Omental fat pad (tissue), 4 donors: Measurements from ENCODE around the gene IQCN. TPM values are rescaled to one million over a fixed set of nuclear protein-coding genes. Genes with fewer than 3 reads are reported as not detected.

ENCODE experiments used
- ATAC-seq: fragments of 150-250 bp; one replicate; pipeline ENCODE4 v1.9.1; 2016; ENCODE audit warnings: mild to moderate bottlenecking, moderate library complexity; ENCODE audit not compliant: low FRiP score
- DNase-seq: peaks from one replicate; pipeline ENCODE4 v3.0.0-alpha.2; 2019; ENCODE audit warnings: low spot score
- CTCF ChIP-seq, 3 donors: fragments of 450-650 bp; IDR thresholded peaks; one replicate each; pipeline ENCODE4 v1.5.1; 2016 to 2017; ENCODE audit warnings: antibody characterized with exemption in 3 of 3, mild to moderate bottlenecking in 3 of 3, moderate library complexity in 2 of 3
- total RNA-seq, 4 donors: library from RNA; depleted of rRNA; stranded (reverse); fragments of >200 nt; gene quantifications; one replicate each; pipeline ENCODE4 v1.1.0, GENCODE V29; 2016

IQCN gene
- total RNA-seq, 4 donors from 2014 or later: 1.7 to 15.9 (median 7.4) TPM

GRCh38 chr19:18292462-18292809, 18.2 kb upstream of the IQCN start:
- DNase-seq: no peak
- peak; percentile 5 for ATAC-seq
- TF ChIP-seq CTCF (IDR thresholded peaks at IDR 0.05): no peak

- no peak for TF ChIP-seq CTCF (IDR thresholded peaks at IDR 0.05)
- peak; percentile 72 for ATAC-seq
- no peak for DNase-seq
These were observed 17.6 kb upstream of the IQCN start for GRCh38 chr19:18291590-18292461.

GRCh38 chr19:18291019-18291524, 16.8 kb upstream of the IQCN start:
- DNase-seq: no peak
- ATAC-seq: no peak
- TF ChIP-seq CTCF (IDR thresholded peaks at IDR 0.05): no peak

GRCh38 chr19:18290302-18291018, 16.2 kb upstream of the IQCN start:
- ATAC-seq (no peak), DNase-seq (no peak)
- no peak for TF ChIP-seq CTCF (IDR thresholded peaks at IDR 0.05)

GRCh38 chr19:18289471-18290301, 15.4 kb upstream of the IQCN start:
- ATAC-seq: no peak
- no peak for TF ChIP-seq CTCF (IDR thresholded peaks at IDR 0.05)
- no peak for DNase-seq

GRCh38 chr19:18287836-18288772, 13.9 kb upstream of the IQCN start:
- TF ChIP-seq CTCF (IDR thresholded peaks at IDR 0.05): no peak
- no peak for DNase-seq

More at GRCh38 chr19:18287836-18288772, 13.9 kb upstream of the IQCN start:
- no peak for ATAC-seq
